Pulmonary artery endothelial cell (primary cell): Measurements from ENCODE around the gene CFAP20DC. TPM values are rescaled to one million over a fixed set of nuclear protein-coding genes. Genes with fewer than 3 reads are reported as not detected.
"Not testable (repeated sequence)": the region's sequence is repeated elsewhere in the genome, so short reads cannot be mapped to it uniquely, and the experiment has no call there.

ENCODE experiments used
- DNase-seq: peaks from one replicate; pipeline ENCODE4 v3.0.0-alpha.2; 2011; ENCODE audit warnings: low read depth, low spot score
- total RNA-seq: library from RNA; depleted of rRNA; stranded (reverse); fragments of >200 nt; gene quantifications from 2 replicates; pipeline ENCODE4 v1.2.3, GENCODE V29; 2014

CFAP20DC gene
- total RNA-seq, 1 donor from 2014 or later = 1.1 TPM

GRCh38 chr3:58806551-58807244 lies 243.1 kb downstream of the CFAP20DC start:
- not testable (repeated sequence) for DNase-seq

- no peak for DNase-seq
Observed at GRCh38 chr3:58804914-58805313, 244.9 kb downstream of the CFAP20DC start.

GRCh38 chr3:58801541-58801940 lies 248.3 kb downstream of the CFAP20DC start:
- DNase-seq = no peak

- no peak for DNase-seq
Observed at GRCh38 chr3:58800940-58801339, 248.9 kb downstream of the CFAP20DC start.

GRCh38 chr3:58800032-58800431 lies 249.8 kb downstream of the CFAP20DC start:
- DNase-seq = no peak

GRCh38 chr3:58799271-58799670 lies 250.6 kb downstream of the CFAP20DC start:
- no peak for DNase-seq

- no peak for DNase-seq
Observed at GRCh38 chr3:58798312-58798711, 251.5 kb downstream of the CFAP20DC start.

- DNase-seq = no peak
Observed at GRCh38 chr3:58794750-58795149, 255.1 kb downstream of the CFAP20DC start.

GRCh38 chr3:58793938-58794337 lies 255.9 kb downstream of the CFAP20DC start:
- DNase-seq = no peak

GRCh38 chr3:58792921-58793451 lies 256.8 kb downstream of the CFAP20DC start:
- no peak for DNase-seq

- no peak for DNase-seq
Observed at GRCh38 chr3:58789385-58789784, 260.4 kb downstream of the CFAP20DC start.

GRCh38 chr3:58784888-58785287 lies 264.9 kb downstream of the CFAP20DC start:
- no peak for DNase-seq

GRCh38 chr3:58784425-58784824 lies 265.4 kb downstream of the CFAP20DC start:
- DNase-seq = no peak

- DNase-seq = no peak
Observed at GRCh38 chr3:58783845-58784244, 266.0 kb downstream of the CFAP20DC start.

- no peak for DNase-seq
Observed at GRCh38 chr3:58779934-58780333, 269.9 kb downstream of the CFAP20DC start.

- DNase-seq = no peak
Observed at GRCh38 chr3:58776231-58776630, 273.6 kb downstream of the CFAP20DC start.

- no peak for DNase-seq
Observed at GRCh38 chr3:58772462-58772861, 277.4 kb downstream of the CFAP20DC start.

GRCh38 chr3:58769065-58769464 lies 280.8 kb downstream of the CFAP20DC start:
- DNase-seq = no peak

- no peak for DNase-seq
Observed at GRCh38 chr3:58766587-58767282, 283.1 kb downstream of the CFAP20DC start.

- DNase-seq = no peak
Observed at GRCh38 chr3:58755150-58755549, 294.7 kb downstream of the CFAP20DC start.

- no peak for DNase-seq
Observed at GRCh38 chr3:58754074-58754473, 295.8 kb downstream of the CFAP20DC start.

GRCh38 chr3:58751882-58752567 lies 297.8 kb downstream of the CFAP20DC start:
- no peak for DNase-seq
